Natural killer cell (primary cell): ENCODE data around the gene AFM. TPM values are rescaled to one million over a fixed set of nuclear protein-coding genes. Genes with fewer than 3 reads are reported as not detected.

Experiments
- ATAC-seq, 3 donors: fragments of 150-1000 bp in 2 of 3; fragments of 200-7000 bp in 1 of 3; cut with Tn5 transposase; 1 replicate in 1 of 3; 2 replicates in 2 of 3; pipeline ENCODE4 v1.10.0; 2021; ENCODE audit warnings: mild to moderate bottlenecking in 2 of 3, moderate library complexity in 2 of 3
- DNase-seq, 2 donors: peaks; one replicate each; pipeline versions ENCODE4 v3.0.0 to v3.0.0-alpha.2; 2013 to 2021; ENCODE audit warnings: mixed read lengths in 1 of 2
- H3K27ac ChIP-seq: one replicate; pipeline ENCODE4 v1.5.1; 2013; ENCODE audit warnings: mild to moderate bottlenecking, low read length
- H3K27me3 ChIP-seq: one replicate; pipeline ENCODE4 v1.6.1; 2013; ENCODE audit warnings: low read length; ENCODE audit not compliant: control insufficient read depth, insufficient read depth
- H3K36me3 ChIP-seq: one replicate; pipeline ENCODE4 v1.6.1; 2013; ENCODE audit warnings: low read length; ENCODE audit not compliant: control insufficient read depth, insufficient read depth
- H3K4me1 ChIP-seq: one replicate; pipeline ENCODE4 v1.6.1; 2013; ENCODE audit warnings: low read length; ENCODE audit not compliant: control insufficient read depth, insufficient read depth
- H3K4me3 ChIP-seq: one replicate; pipeline ENCODE4 v1.5.1; 2013; ENCODE audit warnings: low read length
- H3K9me3 ChIP-seq: one replicate; pipeline ENCODE4 v1.6.1; 2013; ENCODE audit warnings: low read length; ENCODE audit not compliant: control insufficient read depth, insufficient read depth
- H3K27ac Mint-ChIP-seq, 2 donors: one replicate each; pipeline ENCODE4 v1.8.0; 2022; ENCODE audit warnings: mild to moderate bottlenecking in 2 of 2, mixed read lengths in 2 of 2, moderate library complexity in 1 of 2
- H3K27me3 Mint-ChIP-seq, 2 donors: one replicate each; pipeline ENCODE4 v1.8.0; 2022; ENCODE audit warnings: low read depth in 2 of 2, mixed read lengths in 2 of 2
- H3K36me3 Mint-ChIP-seq: one replicate; pipeline ENCODE4 v1.8.0; 2022; ENCODE audit warnings: mixed read lengths
- H3K4me1 Mint-ChIP-seq, 2 donors: one replicate each; pipeline ENCODE4 v1.8.0; 2022; ENCODE audit warnings: mixed read lengths in 2 of 2
- H3K4me3 Mint-ChIP-seq: one replicate; pipeline ENCODE4 v1.8.0; 2022; ENCODE audit warnings: mild to moderate bottlenecking, moderate library complexity, mixed read lengths
- H3K9me3 Mint-ChIP-seq, 2 donors: one replicate each; pipeline ENCODE4 v1.8.0; 2022; ENCODE audit warnings: mixed read lengths in 2 of 2
- CTCF ChIP-seq: fragments of 200-600 bp; IDR thresholded peaks from one replicate; pipeline ENCODE4 v1.8.0; 2022; ENCODE audit warnings: antibody characterized with exemption
- WGBS: methylation state at CpG from one replicate; pipeline ENCODE4 v1.1.7; 2013; ENCODE audit warnings: missing lambda C conversion rate; ENCODE audit not compliant: insufficient coverage; 5-methylcytosine and 5-hydroxymethylcytosine counted together
- intact Hi-C: fragments of 100-400 bp; cut with micrococcal nuclease; formaldehyde crosslinking; loops from one replicate; pipeline ENCODE4 v1.14.2; 2022
- total RNA-seq, 4 donors: library from RNA; stranded (reverse); fragments of 120-200 nt in 1 of 4; gene quantifications; one replicate each; pipeline versions ENCODE4 v1.2.3 to v1.2.4, GENCODE V29; 2013 to 2022

AFM gene
- total RNA-seq, 3 donors from 2014 or later (not counting 1 experiment from before 2014, with no cell fraction given), result not detected

GRCh38 chr4:73459048-73459421 is 22.5 kb upstream of the AFM start:
- H3K4me3 ChIP-seq, result no peak overlapping the region
- H3K27me3 Mint-ChIP-seq, result no peaks in the 10 kb centered on the region
- no peaks in the 10 kb centered on the region for H3K27me3 ChIP-seq
- intact Hi-C loops, result no loop called here
- H3K4me1 Mint-ChIP-seq, result no peaks in the 10 kb centered on the region
- no peak overlapping the region for H3K27ac Mint-ChIP-seq
- 73% methylated on average over 3 of the region's 3 CpGs for WGBS
- no peak for ATAC-seq
- H3K36me3 Mint-ChIP-seq, result no peaks in the 10 kb centered on the region
- no peak for TF ChIP-seq CTCF
- H3K27ac ChIP-seq, result no peak overlapping the region
- no peaks in the 10 kb centered on the region for H3K4me1 ChIP-seq
- H3K4me3 Mint-ChIP-seq, result no peak overlapping the region
- H3K9me3 ChIP-seq, result no peaks in the 10 kb centered on the region
- peaks cover 15 to 17% of the 10 kb centered on the region in 2 donors for H3K9me3 Mint-ChIP-seq
- no peak for DNase-seq
- H3K36me3 ChIP-seq, result no peaks in the 10 kb centered on the region

- no peaks in the 10 kb centered on the region for H3K27me3 ChIP-seq
- 69% methylated on average over 1 of the region's 4 CpGs for WGBS
- no peak for ATAC-seq
Observed at GRCh38 chr4:73460913-73461522, 20.5 kb upstream of the AFM start.

DNA sequence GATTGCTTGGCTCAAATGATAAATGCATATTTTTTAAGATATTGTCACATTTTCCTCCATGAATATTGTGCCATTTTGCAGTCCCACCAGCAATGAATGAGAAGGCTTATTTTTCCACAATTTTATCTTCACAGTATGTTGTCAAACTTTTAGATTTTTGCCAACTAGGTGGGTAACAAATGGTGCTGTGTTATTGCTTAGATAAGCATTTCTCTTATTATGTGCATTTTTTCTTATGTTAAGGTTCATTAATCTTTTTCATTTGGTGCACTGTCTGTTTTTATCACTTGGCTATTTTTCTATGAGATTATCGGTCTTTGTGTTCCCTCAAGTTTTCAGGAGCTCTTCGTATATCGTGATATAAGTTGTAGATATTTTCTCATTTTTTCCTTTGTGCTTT is 13.4 kb upstream of the AFM start:
- intact Hi-C loops, result no loop called here
- DNase-seq (no peak), ATAC-seq (no peak)
- 100% methylated on average over 1 of the region's 3 CpGs for WGBS
- no peaks in the 10 kb centered on the region for H3K4me1 Mint-ChIP-seq
- H3K27ac Mint-ChIP-seq, result no peak overlapping the region
- no peaks in the 10 kb centered on the region for H3K36me3 ChIP-seq
- no peaks in the 10 kb centered on the region for H3K27me3 Mint-ChIP-seq
- peaks cover 21% of the 10 kb centered on the region for H3K36me3 Mint-ChIP-seq
- no peak for TF ChIP-seq CTCF
- peaks cover 2 to 22% of the 10 kb centered on the region in 2 donors for H3K9me3 Mint-ChIP-seq
- H3K27me3 ChIP-seq, result no peaks in the 10 kb centered on the region
- H3K9me3 ChIP-seq, result no peaks in the 10 kb centered on the region
- no peak overlapping the region for H3K27ac ChIP-seq
- H3K4me1 ChIP-seq, result no peaks in the 10 kb centered on the region
- no peak overlapping the region for H3K4me3 ChIP-seq
- H3K4me3 Mint-ChIP-seq, result no peak overlapping the region

More at GRCh38 chr4:73460913-73461522, 20.5 kb upstream of the AFM start:
- peaks cover 17 to 18% of the 10 kb centered on the region in 2 donors for H3K9me3 Mint-ChIP-seq
- intact Hi-C loops, result no loop called here
- Histone ChIP-seq H3K4me1 (no peaks in the 10 kb centered on the region), H3K36me3 (no peaks in the 10 kb centered on the region), H3K9me3 (no peaks in the 10 kb centered on the region), H3K4me3 (no peak overlapping the region), H3K27ac (no peak overlapping the region)
- no peak overlapping the region for H3K27ac Mint-ChIP-seq
- H3K4me1 Mint-ChIP-seq, result no peaks in the 10 kb centered on the region
- no peaks in the 10 kb centered on the region for H3K27me3 Mint-ChIP-seq
- no peak for DNase-seq
- TF ChIP-seq CTCF, result no peak
- no peaks in the 10 kb centered on the region for H3K36me3 Mint-ChIP-seq
- no peak overlapping the region for H3K4me3 Mint-ChIP-seq

GRCh38 chr4:73470728-73471127 is 10.8 kb upstream of the AFM start:
- no peak for TF ChIP-seq CTCF
- H3K4me1 ChIP-seq, result no peaks in the 10 kb centered on the region
- ATAC-seq, result no peak
- H3K9me3 ChIP-seq, result peaks cover 3% of the 10 kb centered on the region
- H3K36me3 ChIP-seq, result no peaks in the 10 kb centered on the region
- H3K36me3 Mint-ChIP-seq, result peaks cover 26% of the 10 kb centered on the region
- no peak overlapping the region for H3K27ac Mint-ChIP-seq
- DNase-seq, result no peak
- H3K4me3 Mint-ChIP-seq, result no peak overlapping the region
- WGBS, result 94% methylated on average over 1 of the region's 1 CpG
- no peak overlapping the region for H3K27ac ChIP-seq
- H3K9me3 Mint-ChIP-seq, result peaks cover 4 to 18% of the 10 kb centered on the region in 2 donors
- no peak overlapping the region for H3K4me3 ChIP-seq
- no peaks in the 10 kb centered on the region for H3K27me3 Mint-ChIP-seq
- H3K4me1 Mint-ChIP-seq, result no peaks in the 10 kb centered on the region
- no peaks in the 10 kb centered on the region for H3K27me3 ChIP-seq
- intact Hi-C loops, result no loop called here
